HG03457 (cell line): ENCODE results near the gene TMEM231.
"Not testable (repeated sequence)": the region's sequence is repeated elsewhere in the genome, so short reads cannot be mapped to it uniquely, and the experiment has no call there.

ENCODE experiments used
- ATAC-seq: cut with Tn5 transposase; IDR thresholded peaks from one replicate; pipeline ENCODE4 v1.9.1; 2021; ENCODE audit warnings: moderate number of reproducible peaks; ENCODE audit not compliant: unreplicated experiment

TMEM231 gene

GRCh38 chr16:75566758-75567255, 10.8 kb upstream of the TMEM231 start:
- ATAC-seq, result peak; percentile 5

- peak; percentile 45 for ATAC-seq
Observed at GRCh38 chr16:75566040-75566757, 10.1 kb upstream of the TMEM231 start, which contains the start of gene GABARAPL2. Gene GABARAPL2 (plus strand): TSS chr16:75566379. CDS start chr16:75566487, 108 bp downstream.

GRCh38 chr16:75565640-75566039, 9.6 kb upstream of the TMEM231 start:
- peak; percentile 2 for ATAC-seq

GRCh38 chr16:75559564-75560372, 3.7 kb upstream of the TMEM231 start:
- no peak for ATAC-seq

- no peak for ATAC-seq
Observed at GRCh38 chr16:75558846-75559401, 2.9 kb upstream of the TMEM231 start.

GRCh38 chr16:75556431-75556950, 439 bp upstream of the TMEM231 start:
- no peak for ATAC-seq

- peak; percentile 25 for ATAC-seq
Observed at GRCh38 chr16:75555213-75555706, 792 bp downstream of the TMEM231 start.

GRCh38 chr16:75552951-75553350, 3.1 kb downstream of the TMEM231 start:
- no peak for ATAC-seq

- peak; percentile 71 for ATAC-seq
Observed at GRCh38 chr16:75550211-75550662, 5.8 kb downstream of the TMEM231 start.

GRCh38 chr16:75548456-75548855, 7.6 kb downstream of the TMEM231 start:
- not testable (repeated sequence) for ATAC-seq

GRCh38 chr16:75546293-75546692, 9.8 kb downstream of the TMEM231 start:
- no peak for ATAC-seq

GRCh38 chr16:75545879-75546278, 10.2 kb downstream of the TMEM231 start:
- not testable (repeated sequence) for ATAC-seq

GRCh38 chr16:75542462-75542861, 13.6 kb downstream of the TMEM231 start:
- not testable (repeated sequence) for ATAC-seq

GRCh38 chr16:75541236-75541635, 14.8 kb downstream of the TMEM231 start:
- ATAC-seq, result no peak

GRCh38 chr16:75538882-75539565, 17.0 kb downstream of the TMEM231 start:
- not testable (repeated sequence) for ATAC-seq

- ATAC-seq, result no peak
Observed at GRCh38 chr16:75537776-75538175, 18.3 kb downstream of the TMEM231 start.

- no peak for ATAC-seq
Observed at GRCh38 chr16:75535901-75536300, 20.2 kb downstream of the TMEM231 start, which contains the start of gene CHST5. Gene CHST5 (minus strand): TSS chr16:75536108. CDS start chr16:75530384, 5,724 bp downstream.

GRCh38 chr16:75535211-75535843, 20.7 kb downstream of the TMEM231 start:
- no peak for ATAC-seq

GRCh38 chr16:75534560-75535205, 21.4 kb downstream of the TMEM231 start:
- ATAC-seq, result no peak
